Kidney glomerular epithelial cell (primary cell): ENCODE results near the gene LYZL4.

ENCODE experiments used
- DNase-seq: peaks from one replicate; lab custom pipeline; 2025; lab: John Stamatoyannopoulos, UW

LYZL4 gene, protein sequence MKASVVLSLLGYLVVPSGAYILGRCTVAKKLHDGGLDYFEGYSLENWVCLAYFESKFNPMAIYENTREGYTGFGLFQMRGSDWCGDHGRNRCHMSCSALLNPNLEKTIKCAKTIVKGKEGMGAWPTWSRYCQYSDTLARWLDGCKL

DNA sequence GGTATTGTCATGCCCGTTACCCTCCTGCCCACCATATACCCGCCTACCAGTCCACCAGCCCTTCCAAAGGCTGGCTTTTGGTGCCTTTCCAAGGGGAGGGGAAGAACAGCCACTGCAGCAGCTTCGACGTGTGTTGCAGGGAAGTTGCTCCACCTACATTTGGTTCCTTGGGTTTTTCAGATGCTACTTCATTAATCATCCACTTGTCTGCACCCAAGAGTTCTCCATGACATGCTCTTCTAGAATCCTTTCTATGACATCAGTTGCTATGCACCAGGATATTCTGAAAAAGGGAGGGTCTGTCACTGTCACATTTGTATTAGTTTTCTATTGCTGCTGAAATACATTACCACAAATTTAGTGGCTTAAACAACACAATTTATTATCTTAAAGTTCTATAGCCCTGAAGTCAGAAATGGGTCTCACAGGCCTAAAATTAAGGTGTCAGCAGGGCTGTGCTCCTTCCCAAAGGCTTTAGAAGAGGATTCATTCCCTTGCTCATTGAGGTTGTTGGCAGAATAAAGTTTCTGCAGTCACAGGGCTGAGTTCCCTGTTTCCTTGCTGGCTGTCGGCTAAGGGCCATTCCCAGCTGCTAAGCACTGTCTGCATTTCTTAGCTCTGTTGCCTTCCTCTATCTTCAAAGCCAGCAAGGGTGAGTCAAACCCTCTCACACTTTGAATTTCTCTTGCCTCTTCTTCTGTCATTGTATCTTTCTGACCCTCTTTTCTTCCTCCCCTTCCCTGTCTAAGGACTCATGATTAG, at the start of gene LYZL4:
TSS of gene LYZL4 (minus strand) at position 241 of the 762 bp plus-strand sequence. CDS start 3,359 bp downstream, outside the sequence.
- no peak for DNase-seq

DNA sequence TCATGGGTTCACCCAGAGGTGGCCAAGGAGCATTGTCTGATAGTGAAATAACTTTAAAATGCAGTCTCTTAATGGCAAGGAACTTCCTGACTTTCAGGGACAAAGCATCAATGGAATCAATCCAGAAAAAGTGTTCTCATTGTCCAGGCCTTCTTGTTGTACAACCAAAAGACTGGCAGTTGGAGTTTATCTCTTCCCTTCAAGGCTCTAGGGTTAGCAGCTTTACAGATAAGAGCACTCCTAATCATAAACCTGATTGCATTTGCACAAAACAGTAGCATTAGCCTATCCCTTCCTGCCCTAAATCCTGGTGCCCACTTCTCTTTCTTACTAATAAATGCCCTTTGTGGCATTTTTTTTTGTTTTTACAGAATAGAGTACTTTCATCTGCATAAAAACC, 48.7 kb upstream of the LYZL4 start:
- DNase-seq = no peak

DNA sequence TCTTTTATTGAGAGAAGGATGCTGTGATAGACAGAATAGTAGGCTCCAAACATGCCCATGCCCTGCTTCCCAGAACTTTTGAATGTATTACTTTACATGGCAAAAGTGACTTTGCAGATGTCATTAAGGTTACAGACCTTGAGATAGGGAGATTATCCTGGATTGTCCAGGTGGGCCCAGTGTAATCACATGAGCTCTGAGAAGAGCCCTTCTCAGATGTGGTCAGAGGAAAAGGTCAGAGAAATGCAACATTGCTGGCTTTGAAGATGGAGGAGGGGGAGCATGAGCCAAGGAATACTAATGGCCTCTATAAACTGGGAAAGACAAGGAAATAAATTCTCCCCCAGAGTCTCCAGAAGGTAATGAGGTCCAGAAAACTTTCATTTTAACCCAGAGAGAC, 45.8 kb upstream of the LYZL4 start:
- no peak for DNase-seq

DNA sequence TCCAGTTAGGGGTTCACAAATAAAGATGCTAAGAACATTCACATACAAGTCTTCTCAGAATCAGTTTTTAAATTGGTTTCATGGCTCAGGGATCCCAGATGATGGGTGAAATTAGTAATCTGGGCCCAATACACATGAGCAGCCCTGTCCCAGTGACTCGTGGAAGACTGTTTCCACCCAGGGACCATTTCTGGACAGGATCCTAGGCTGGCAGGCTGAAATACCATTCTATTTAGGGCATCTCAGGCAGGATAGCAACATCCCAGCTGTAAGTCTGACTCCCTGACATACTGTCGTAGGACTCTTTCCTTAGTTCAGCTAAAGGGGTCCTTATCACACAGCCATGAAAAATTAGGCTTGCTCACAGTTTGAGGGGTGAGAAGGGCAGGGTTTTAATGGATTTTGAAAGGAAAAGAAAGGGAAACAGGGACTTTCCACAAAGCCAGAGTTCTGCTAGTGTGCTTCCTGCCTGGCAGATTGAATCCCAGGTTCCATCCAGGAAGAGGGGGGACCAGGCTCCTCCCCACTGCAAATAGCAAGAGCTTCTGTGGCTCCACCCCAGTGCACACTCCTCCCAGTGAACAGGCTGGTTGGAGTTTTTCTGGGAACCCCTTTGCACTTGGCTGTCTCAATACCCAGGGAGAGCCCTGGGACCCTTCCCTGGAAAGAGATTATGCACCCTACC, 41.3 kb upstream of the LYZL4 start:
- DNase-seq = no peak

DNA sequence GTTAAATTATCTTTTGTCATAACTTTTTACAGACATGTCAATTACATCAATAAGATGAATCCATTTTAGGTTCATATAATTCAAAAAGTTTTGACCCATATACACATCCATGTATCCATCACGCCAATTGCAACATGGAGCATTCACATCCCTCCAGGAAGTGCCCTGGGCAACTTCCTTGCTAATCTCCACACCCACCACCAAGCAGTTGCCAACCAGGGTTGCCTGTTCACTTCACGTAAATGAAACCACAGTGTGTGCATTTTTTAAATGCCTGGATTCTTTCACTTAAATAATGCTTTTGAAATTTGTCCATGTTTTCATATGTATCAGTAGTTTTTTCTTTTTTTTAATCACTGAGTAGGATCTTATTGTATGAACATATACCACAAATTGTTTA, 40.7 kb upstream of the LYZL4 start:
- DNase-seq = no peak

DNA sequence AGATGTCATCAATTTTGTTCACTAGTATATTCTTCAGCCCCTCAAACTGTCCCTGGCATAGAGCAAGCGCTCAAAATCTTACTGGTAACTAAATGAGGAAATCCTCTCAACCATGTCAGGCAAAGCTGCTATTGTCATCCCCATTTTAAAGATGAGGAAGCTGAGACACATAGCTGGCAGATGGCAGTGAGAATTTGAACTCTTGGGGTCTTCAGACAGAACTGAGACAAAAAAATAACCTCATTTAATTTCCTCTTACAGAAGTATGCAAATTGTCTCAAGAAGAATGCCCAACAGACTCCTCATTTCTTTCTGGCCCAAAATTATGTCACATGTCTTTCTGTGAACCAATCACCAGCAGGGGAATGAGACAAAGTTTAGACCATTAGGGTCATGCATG, 40.2 kb upstream of the LYZL4 start:
- DNase-seq = no peak

DNA sequence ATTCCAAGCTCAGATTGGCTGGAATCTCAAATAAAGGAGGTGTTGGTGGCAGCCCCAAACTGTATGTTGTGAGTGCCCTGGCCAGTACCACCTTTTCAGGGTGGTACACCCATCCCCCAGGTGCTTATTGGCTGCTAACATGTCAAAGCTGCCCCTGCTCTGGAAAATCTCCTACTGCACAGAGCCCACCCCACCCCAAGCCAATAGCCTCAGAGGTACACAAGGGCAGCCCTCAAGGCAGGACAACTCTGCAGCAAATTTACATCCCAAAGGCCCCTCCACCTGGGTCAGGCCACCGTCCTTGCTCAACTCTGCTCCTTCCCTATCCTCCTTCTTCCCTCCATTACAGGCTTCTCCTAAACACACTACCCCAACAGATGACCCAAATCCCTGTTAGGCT, 37.1 kb upstream of the LYZL4 start:
- DNase-seq = no peak

DNA sequence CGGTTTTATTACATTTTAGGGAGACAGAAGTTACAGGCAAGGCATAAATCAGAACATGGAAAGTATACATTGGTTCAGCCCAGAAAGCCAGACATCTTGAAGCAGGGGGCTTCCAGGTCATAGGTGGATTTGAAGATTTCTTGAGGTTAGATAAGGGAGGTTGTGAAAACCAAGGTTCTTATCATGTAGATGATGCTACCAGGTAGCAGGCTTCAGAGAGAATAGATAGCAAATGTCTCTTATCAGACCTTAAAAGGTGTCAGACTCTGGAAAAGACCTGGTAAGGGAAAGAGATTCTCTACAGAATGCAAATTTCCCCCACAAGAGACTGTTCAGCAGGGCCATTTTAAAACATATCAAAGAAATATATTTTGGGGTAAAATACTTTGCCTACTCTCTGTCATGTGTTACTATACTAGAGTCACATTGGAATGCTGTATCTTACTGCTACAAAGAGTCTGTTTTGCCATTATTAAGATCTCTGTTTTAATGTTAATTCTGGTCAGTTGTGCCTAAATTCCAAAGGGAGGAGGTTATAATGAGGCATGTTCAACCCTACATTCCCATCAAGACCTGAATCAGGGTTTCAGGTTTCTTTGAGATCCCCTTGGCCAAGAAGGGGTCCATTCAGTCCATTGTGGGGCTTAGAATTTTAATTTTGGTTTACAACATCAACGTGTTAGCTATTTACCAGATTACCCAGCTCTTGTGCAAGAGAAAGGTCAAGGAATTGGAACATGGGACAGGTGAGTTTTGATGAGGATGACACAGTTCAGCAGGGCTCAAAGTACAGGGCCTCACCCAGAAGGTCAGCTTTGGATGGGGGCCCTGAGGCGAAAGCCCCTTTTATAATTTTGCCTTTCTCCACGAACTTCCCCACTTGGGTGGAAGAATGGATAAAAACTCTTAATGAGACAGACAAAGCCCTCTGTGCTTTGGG, 36.0 kb upstream of the LYZL4 start:
- no peak for DNase-seq

DNA sequence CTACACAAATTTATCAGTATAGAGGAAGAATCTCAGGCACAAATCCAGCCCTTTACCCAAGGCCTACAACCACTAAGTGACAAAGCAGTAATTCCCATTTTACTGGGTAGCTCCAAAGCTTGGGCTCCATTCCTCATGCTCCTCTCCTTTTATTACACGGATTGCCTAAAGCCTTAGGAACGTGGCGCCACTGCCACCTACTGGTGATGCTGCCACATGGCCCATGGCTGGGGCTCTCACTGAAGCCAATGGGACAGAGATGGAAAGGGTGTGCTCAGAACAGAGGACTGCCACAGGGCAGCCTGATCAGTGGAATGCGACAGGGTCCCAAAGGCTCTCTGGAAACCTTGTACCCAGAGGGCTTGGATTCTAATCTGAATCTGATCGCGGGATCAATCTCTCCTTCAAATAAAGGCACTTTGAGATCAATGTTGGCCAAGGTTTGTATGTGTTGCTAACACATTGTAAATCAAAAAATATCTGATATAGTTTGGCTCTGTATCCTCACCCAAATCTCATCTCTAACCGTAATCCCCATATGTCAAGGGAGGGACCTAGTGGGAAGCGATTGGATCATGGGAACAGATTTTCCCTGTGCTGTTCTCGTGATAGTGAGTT, 33.5 kb upstream of the LYZL4 start:
- peak; percentile 73 for DNase-seq

DNA sequence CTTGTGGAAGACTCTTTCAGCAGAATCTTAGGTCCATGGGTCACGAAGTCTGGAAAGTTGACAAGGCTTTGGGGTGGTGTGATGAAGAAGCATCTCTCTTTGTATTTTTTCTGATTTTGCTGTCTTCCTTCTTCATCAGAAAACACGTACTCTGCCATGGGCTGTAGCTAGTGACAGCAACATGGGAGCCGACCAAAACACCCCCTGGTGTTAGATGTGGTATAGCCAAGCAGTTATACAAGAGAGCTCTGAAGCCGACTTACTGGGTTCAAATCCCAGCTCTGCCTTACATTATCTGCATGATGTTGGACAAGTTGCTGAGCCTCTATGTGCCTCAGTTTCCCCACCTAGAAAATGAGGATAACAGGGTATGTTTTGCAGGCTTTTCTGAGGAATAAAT, 32.9 kb upstream of the LYZL4 start:
- DNase-seq = no peak

DNA sequence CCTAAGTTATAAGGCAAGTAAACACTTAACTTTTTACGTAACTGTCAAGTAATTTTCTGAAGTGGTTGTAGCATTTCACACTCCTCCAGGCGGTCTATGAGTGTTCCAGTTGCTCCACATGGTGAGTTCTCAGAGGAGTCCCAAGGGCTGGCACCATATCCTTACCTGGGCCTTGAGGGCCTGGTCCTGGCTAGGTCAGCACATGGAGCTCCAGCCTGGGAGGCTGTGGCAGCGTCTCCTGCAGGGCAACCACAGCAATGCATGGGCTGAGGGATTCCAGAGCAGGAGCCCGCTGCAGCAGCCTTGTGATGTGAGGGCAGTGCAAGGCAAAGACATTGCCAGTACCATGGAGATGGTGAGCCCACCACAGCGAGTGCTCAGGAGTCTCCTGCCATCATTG, 32.2 kb upstream of the LYZL4 start:
- no peak for DNase-seq

DNA sequence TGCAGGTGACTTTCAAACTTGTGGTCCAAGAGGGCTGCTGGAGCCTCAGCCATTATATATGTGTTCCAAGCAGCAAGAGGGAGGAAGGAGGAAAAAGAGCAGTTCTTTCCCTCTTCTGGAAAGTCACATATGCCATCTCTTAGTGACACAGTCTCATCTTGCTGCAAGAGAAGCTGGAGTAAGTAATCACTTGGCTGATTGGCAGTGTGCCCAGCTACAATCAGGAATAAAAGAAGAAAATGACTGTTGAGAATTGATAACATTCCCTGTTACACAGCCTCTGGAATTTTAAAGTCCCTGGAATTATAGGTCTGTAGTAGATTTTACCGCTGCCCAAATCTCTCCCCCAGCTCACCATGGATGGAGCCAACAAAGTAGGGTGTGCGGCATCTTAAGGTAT, 31.4 kb upstream of the LYZL4 start:
- DNase-seq = no peak

DNA sequence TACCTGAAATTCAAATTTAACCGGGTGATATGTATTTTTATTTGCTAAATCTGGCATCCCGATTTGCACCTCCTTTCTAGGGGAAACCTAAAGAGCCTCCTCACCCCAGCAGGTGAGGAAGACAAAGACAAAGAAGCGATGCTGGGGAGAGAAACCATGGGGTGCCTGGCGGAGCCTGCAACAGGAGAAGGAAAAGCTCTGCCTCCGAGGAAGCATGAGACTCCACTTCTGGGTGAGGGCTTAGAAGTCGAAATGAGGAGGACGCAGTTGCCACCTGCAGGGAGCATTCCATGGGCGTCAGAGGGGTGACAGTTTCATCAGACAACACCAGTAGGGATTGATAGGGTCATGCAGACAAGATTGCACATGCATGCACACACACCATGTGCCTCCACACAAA, 30.5 kb upstream of the LYZL4 start:
- DNase-seq = no peak

DNA sequence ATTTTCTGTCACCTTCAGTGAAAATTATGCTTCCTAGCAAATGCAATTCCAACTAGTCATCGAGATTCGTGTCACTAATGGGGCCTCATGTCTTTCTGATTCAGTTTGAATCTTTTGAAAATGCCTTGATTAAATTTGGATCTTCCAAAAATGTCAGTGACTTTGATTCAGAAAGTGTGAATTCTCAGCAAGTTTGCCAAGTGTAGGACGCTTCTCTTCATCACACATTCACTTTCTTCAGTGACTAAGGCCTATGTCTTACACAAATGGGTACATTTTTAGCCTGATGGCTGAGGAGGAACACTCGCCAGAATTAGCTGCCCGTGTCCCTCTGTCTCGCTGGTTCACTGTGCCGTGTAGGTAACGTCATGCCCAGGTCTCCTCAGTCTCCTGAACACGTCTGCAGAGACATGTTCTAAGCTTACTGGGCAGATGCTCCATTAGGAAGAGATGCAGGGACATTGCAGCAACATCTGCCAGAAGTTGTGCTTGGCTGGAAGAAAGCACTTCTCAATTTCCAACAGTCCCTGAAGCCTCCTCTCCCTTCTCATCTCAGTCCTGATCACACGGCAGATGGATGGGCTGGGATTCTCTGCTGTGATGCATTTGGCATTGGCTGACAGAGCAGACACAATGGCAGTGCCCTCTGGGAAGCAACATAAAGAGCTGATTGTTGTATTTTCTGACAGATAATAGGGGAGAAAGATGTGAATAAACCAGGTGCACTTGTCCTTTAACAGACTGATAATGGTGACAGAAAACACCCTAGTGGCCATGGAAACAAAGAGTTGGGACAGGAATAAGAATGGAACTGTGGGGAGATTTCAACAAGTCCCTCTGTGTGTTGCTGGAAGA, 29.1 kb upstream of the LYZL4 start:
- no peak for DNase-seq

DNA sequence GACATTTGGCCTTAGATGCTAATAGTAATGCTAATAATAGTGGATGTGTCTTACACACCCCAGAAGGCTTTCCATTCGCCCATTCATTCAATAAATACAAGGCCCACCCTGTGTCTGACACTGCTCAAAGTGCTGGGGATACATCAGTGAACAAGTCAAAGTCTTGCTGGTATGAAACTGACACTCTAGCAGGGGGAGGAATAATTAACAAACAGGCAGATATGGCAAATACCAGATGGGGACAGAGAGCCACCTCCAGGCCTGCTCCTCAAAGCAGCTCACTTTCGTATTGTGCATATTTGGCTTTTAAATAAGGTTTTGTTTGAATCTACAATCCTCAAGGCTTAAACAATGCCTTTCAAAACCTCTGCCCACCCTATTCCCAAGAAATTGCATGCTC, 28.3 kb upstream of the LYZL4 start:
- DNase-seq = no peak

DNA sequence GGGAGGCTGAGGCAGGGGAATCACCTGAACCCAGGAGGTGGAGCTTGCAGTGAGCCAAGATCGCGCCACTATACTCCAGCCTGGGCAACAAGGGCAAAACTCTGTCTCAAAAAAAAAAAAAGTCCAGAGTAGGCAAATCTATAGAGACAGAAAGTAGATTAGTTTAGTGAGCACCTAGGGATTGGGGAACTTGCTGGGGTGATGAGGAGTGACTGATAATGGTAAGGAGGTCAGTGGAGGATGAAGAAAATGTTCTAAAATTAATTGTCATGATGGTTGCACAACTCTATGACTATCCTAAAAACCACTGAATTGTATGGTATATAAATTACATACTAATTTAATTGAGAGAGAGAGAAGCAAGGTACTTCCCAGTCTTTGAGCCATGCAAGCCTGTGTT, 27.8 kb upstream of the LYZL4 start:
- DNase-seq = no peak

DNA sequence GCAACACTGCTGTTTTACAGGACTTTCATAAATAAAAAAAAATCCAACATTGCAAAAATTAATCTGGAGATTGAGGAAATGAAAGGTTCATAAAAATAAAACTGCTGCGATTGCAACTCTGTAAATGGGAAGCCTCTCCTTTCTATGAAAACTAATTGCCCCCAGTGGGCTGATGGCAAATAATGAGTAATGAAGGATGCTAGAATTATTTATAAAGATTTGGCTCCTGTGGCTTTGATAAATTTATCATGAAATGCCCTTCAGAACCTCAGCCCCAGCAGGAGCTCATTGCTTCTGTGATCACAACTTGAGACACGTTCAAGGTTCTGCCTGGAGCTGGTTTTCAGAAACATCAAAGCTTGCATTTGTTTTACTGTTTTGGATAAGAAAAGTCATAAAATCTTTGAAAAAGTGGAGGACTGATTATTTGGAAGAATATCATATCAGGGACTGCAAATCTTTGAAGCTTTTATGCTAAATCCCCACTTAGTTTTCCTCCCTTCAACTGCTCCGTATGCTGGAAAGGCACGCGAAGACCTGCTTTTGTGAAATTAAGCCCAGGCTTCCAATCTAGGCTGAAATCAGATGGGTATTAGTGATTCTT, 24.5 kb upstream of the LYZL4 start:
- no peak for DNase-seq

DNA sequence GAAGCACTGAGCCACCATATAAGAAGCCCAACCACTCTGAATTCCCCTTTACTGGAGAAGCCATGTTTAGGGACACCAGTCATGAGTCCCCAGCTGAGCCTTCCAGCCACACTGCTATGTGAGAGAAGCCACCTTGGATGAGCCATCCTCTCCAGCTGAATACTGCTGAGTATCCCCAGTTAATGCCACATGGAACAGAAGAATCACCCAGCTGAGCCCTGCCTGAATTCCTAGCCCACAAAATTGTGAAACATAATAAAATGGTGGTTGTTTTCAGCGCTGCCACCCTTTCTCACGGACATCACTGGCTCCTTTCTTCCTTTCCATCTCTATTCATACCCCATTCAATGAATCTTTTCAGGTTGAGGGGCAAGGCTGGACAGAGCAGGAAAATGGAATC, 22.1 kb upstream of the LYZL4 start:
- no peak for DNase-seq

DNA sequence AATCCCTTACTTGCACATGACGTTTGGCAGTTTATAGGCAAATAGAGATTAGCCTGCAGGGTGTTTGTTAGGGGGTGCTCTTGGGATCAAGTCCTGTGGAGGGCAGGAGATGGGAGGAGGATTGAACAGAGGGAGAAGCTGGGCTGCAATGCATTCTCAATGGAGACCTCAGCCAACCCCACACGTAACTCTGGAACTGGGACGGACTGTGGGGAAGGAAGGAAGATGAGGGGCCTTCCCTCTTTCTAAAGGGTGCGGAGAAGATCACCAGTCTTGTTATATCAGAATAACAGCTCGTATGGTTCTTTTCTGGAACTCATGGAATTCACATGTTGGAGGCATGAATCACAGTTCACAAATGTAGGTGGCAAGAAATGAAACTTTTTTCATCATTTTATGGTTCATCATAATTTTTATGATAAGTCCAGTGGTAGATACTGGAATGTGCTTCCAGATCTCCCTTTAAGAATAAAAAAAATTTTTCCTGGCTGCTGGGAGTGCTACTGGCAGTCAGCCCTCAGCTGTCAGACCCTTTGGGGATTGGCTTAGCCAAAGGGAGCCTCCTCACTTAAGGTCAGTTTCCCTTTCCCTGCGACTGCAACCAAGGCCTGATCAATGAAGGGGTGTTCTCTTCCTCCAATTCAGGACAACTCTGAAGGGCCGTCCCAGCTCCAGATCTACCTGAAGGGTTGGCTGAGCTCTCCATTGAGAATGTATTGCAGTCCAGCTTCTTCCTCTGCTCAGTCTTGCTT, 20.5 kb upstream of the LYZL4 start:
- DNase-seq = no peak

DNA sequence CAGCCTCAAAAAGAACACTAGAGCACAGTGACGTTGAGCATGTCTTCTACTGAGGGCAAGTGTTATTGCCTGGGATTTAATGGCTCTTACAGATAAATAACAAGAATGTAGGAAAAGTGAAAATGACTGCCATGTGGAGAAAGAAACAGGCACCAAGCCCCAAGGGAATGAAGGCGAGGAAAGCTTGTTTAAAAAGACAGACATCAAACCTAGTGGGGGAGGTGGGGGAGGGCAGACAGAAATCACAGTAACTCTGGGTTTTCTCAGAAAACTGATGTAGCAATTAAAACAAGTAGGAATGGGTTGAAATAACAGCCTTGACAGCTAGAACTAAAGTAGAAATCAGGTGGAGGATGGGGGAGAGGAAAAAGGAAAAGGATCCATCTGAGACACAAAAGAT, 18.4 kb upstream of the LYZL4 start:
- DNase-seq = no peak
